Neuronal stem cell (in vitro differentiated cells): ENCODE measurements around the gene PHRF1.

Experiments
- DNase-seq: peaks from one replicate; pipeline ENCODE4 v3.0.0-alpha.2; 2013; ENCODE audit warnings: low spot score
- H2AFZ ChIP-seq: one replicate; pipeline ENCODE4 v1.6.1; 2013; ENCODE audit warnings: mild to moderate bottlenecking, low read length, inconsistent platforms
- H2AK5ac ChIP-seq: 2 replicates; pipeline ENCODE4 v1.6.1; 2013; ENCODE audit warnings: low read depth, mild to moderate bottlenecking, inconsistent platforms, low read length, moderate library complexity, mixed read lengths
- H2BK120ac ChIP-seq: 2 replicates; pipeline ENCODE4 v1.6.1; 2013; ENCODE audit warnings: low read depth, mild to moderate bottlenecking, inconsistent platforms, low read length, moderate library complexity, mixed read lengths
- H2BK12ac ChIP-seq: one replicate; pipeline ENCODE4 v1.6.1; 2013; ENCODE audit warnings: low read length, inconsistent platforms
- H2BK15ac ChIP-seq: 2 replicates; pipeline ENCODE4 v1.6.1; 2013; ENCODE audit warnings: mild to moderate bottlenecking, low read length, inconsistent platforms, mixed read lengths
- H2BK5ac ChIP-seq: one replicate; pipeline ENCODE4 v1.6.1; 2013; ENCODE audit warnings: inconsistent platforms, mild to moderate bottlenecking, low read length, moderate library complexity
- H3K14ac ChIP-seq: one replicate; pipeline ENCODE4 v1.6.1; 2013; ENCODE audit warnings: low read length, inconsistent platforms
- H3K18ac ChIP-seq: 2 replicates; pipeline ENCODE4 v1.6.1; 2013; ENCODE audit warnings: low read length, inconsistent platforms
- H3K23ac ChIP-seq: 2 replicates; pipeline ENCODE4 v1.6.1; 2013; ENCODE audit warnings: low read depth, mild to moderate bottlenecking, mixed read lengths, low read length, inconsistent platforms; ENCODE audit not compliant: poor library complexity
- H3K27ac ChIP-seq: replicated peaks from 3 replicates; pipeline ENCODE4 v1.5.1; 2013; ENCODE audit warnings: low read length, inconsistent platforms
- H3K27me3 ChIP-seq, 3 experiments: 2 replicates each; pipeline ENCODE4 v1.6.1; 2013; ENCODE audit warnings: low read length in 3 of 3, mild to moderate bottlenecking in 2 of 3, inconsistent platforms in 1 of 3, low read depth in 1 of 3, mixed read lengths in 1 of 3, moderate library complexity in 1 of 3; ENCODE audit not compliant: control insufficient read depth in 3 of 3, insufficient read depth in 3 of 3
- H3K36me3 ChIP-seq, 2 donors: replicated peaks in 1 of 2; 2 replicates each; pipeline ENCODE4 v1.6.1; 2013; ENCODE audit warnings: low read length in 2 of 2; ENCODE audit not compliant: control insufficient read depth in 2 of 2, insufficient read depth in 2 of 2
- H3K4ac ChIP-seq: 2 replicates; pipeline ENCODE4 v1.6.1; 2013; ENCODE audit warnings: inconsistent platforms, mild to moderate bottlenecking, low read length, moderate library complexity
- H3K4me1 ChIP-seq, 2 donors: 1 replicate in 1 of 2; 2 replicates in 1 of 2; pipeline ENCODE4 v1.6.1; 2013; ENCODE audit warnings: low read length in 2 of 2, low read depth in 1 of 2; ENCODE audit not compliant: control insufficient read depth in 2 of 2, insufficient read depth in 1 of 2
- H3K4me2 ChIP-seq: one replicate; pipeline ENCODE4 v1.6.1; 2013; ENCODE audit warnings: mild to moderate bottlenecking, low read length, inconsistent platforms; ENCODE audit not compliant: insufficient read depth, poor library complexity, severe bottlenecking
- H3K4me3 ChIP-seq, 2 donors: 2 replicates each; pipeline ENCODE4 v1.5.1; 2013; ENCODE audit warnings: low read length in 2 of 2, mild to moderate bottlenecking in 2 of 2, inconsistent platforms in 1 of 2, moderate library complexity in 1 of 2
- H3K79me1 ChIP-seq: one replicate; pipeline ENCODE4 v1.6.1; 2013; ENCODE audit warnings: low read depth, mild to moderate bottlenecking, inconsistent platforms, low read length, moderate library complexity
- H3K9ac ChIP-seq: one replicate; pipeline ENCODE4 v1.6.1; 2013; ENCODE audit warnings: mild to moderate bottlenecking, low read depth, low read length, inconsistent platforms; ENCODE audit not compliant: poor library complexity
- H3K9me3 ChIP-seq, 2 donors: replicated peaks in 1 of 2; 2 replicates each; pipeline versions ENCODE3 to v1.6.1; 2013; ENCODE audit warnings: low read length in 2 of 2, mild to moderate bottlenecking in 2 of 2, inconsistent platforms in 1 of 2, low read depth in 1 of 2, mixed read lengths in 1 of 2, moderate library complexity in 1 of 2; ENCODE audit not compliant: control insufficient read depth in 2 of 2, insufficient read depth in 1 of 2
- H4K8ac ChIP-seq: one replicate; pipeline ENCODE4 v1.6.1; 2013; ENCODE audit warnings: low read depth, mild to moderate bottlenecking, inconsistent platforms, low read length, moderate library complexity
- H4K91ac ChIP-seq: one replicate; pipeline ENCODE4 v1.6.1; 2013; ENCODE audit warnings: low read length, low read depth, mild to moderate bottlenecking, inconsistent platforms; ENCODE audit not compliant: poor library complexity
- WGBS, 2 donors: extraction: QIAGEN DNeasy Blood & Tissue Kit; methylation state at CpG; one replicate each; pipeline ENCODE4 v1.1.7; 2013; ENCODE audit warnings: missing lambda C conversion rate in 2 of 2, mixed read lengths in 1 of 2; ENCODE audit not compliant: insufficient read length in 2 of 2, insufficient replicate concordance in 1 of 2; ENCODE audit errors: extremely low coverage in 2 of 2; 5-methylcytosine and 5-hydroxymethylcytosine counted together

The PHRF1 gene

GRCh38 chr11:578276-579035, 2.2 kb downstream of the PHRF1 start:
- H3K79me1 ChIP-seq, result peaks cover 30% of the 10 kb centered on the region

GRCh38 chr11:579830-580601, 3.7 kb downstream of the PHRF1 start:
- Histone ChIP-seq H3K23ac (no peak overlapping the region), H2AFZ (no peak overlapping the region), H4K8ac (no peak overlapping the region), H3K4ac (no peak overlapping the region), H2BK12ac (no peak overlapping the region), H3K4me3 (no peak overlapping the region), H3K18ac (no peak overlapping the region), H3K4me2 (no peak overlapping the region), H3K27ac (no peak overlapping the region), H2BK120ac (no peak overlapping the region), H2AK5ac (no peak overlapping the region), H3K4me1 (peaks cover 13 to 19% of the 10 kb centered on the region in 2 donors), H3K79me1 (peaks cover 35% of the 10 kb centered on the region), H2BK15ac (no peak overlapping the region), H2BK5ac (no peak overlapping the region), H3K14ac (no peak overlapping the region), H3K36me3 (peaks cover 18 to 39% of the 10 kb centered on the region in 2 donors), H3K9me3 (no peaks in the 10 kb centered on the region), H3K9ac (peak overlapping the region; percentile 50), H3K27me3 (peaks cover under 1 to 6% (median 5%) of the 10 kb centered on the region in 3 experiments), H4K91ac (no peak overlapping the region)
- no CpG with 5 or more reads among the region's 20 CpGs for WGBS, 2 donors
- no peak for DNase-seq

More at GRCh38 chr11:578276-579035, 2.2 kb downstream of the PHRF1 start:
- no peak overlapping the region for H2BK12ac ChIP-seq
- H3K27me3 ChIP-seq, result peaks cover 3 to 17% (median 13%) of the 10 kb centered on the region in 3 experiments
- H3K27ac ChIP-seq, result no peak overlapping the region
- H3K4ac ChIP-seq, result no peak overlapping the region
- H3K9ac ChIP-seq, result peak overlapping the region; percentile 50
- no peak overlapping the region for H3K23ac ChIP-seq
- H2AK5ac ChIP-seq, result no peak overlapping the region
- H2BK5ac ChIP-seq, result peak overlapping the region; percentile 53
- no peak overlapping the region for H2BK15ac ChIP-seq
- H4K91ac ChIP-seq, result no peak overlapping the region
- peaks cover 18 to 27% of the 10 kb centered on the region in 2 donors for H3K4me1 ChIP-seq
- no CpG with 5 or more reads among the region's 21 CpGs for WGBS, 2 donors
- peaks cover 10 to 28% of the 10 kb centered on the region in 2 donors for H3K36me3 ChIP-seq
- no peak overlapping the region for H2AFZ ChIP-seq
- peak overlapping the region in 1 of 2 donors; percentile 97 for H3K4me3 ChIP-seq
- no peak overlapping the region for H4K8ac ChIP-seq
- no peak overlapping the region for H3K14ac ChIP-seq
- no peaks in the 10 kb centered on the region for H3K9me3 ChIP-seq
- DNase-seq, result no peak
- no peak overlapping the region for H2BK120ac ChIP-seq
- no peak overlapping the region for H3K4me2 ChIP-seq
- H3K18ac ChIP-seq, result no peak overlapping the region

- Histone ChIP-seq H2BK15ac (no peak overlapping the region), H3K4me1 (peaks cover 13 to 16% of the 10 kb centered on the region in 2 donors), H3K23ac (no peak overlapping the region), H2BK12ac (no peak overlapping the region), H2BK5ac (no peak overlapping the region), H3K27ac (no peak overlapping the region), H4K8ac (no peak overlapping the region), H2BK120ac (no peak overlapping the region), H2AFZ (no peak overlapping the region), H3K79me1 (peaks cover 34% of the 10 kb centered on the region), H3K4me3 (no peak overlapping the region), H3K36me3 (peaks cover 22 to 43% of the 10 kb centered on the region in 2 donors), H2AK5ac (no peak overlapping the region), H3K18ac (no peak overlapping the region), H3K27me3 (no peaks in the 10 kb centered on the region), H3K14ac (no peak overlapping the region), H4K91ac (no peak overlapping the region), H3K4ac (no peak overlapping the region), H3K4me2 (no peak overlapping the region), H3K9ac (no peak overlapping the region), H3K9me3 (no peaks in the 10 kb centered on the region)
- DNase-seq, result no peak
- 100% methylated on average over 1 of the region's 14 CpGs; no CpG with 5 or more reads in 1 of the 2 donors for WGBS, 2 donors
These were observed 5.1 kb downstream of the PHRF1 start for GRCh38 chr11:581342-581741.

- Histone ChIP-seq H3K79me1 (peaks cover 34% of the 10 kb centered on the region), H2AFZ (no peak overlapping the region), H3K36me3 (peaks cover 24 to 47% of the 10 kb centered on the region in 2 donors), H2BK12ac (no peak overlapping the region), H3K9ac (no peak overlapping the region), H4K8ac (no peak overlapping the region), H3K14ac (no peak overlapping the region), H3K4me1 (peaks cover 13 to 16% of the 10 kb centered on the region in 2 donors), H3K18ac (no peak overlapping the region), H3K23ac (peak overlapping the region; percentile 40), H3K27ac (no peak overlapping the region), H2BK5ac (no peak overlapping the region), H2BK120ac (no peak overlapping the region), H2AK5ac (no peak overlapping the region), H3K4me2 (no peak overlapping the region), H3K4ac (no peak overlapping the region), H4K91ac (no peak overlapping the region), H3K4me3 (no peak overlapping the region), H3K27me3 (no peaks in the 10 kb centered on the region), H3K9me3 (no peaks in the 10 kb centered on the region), H2BK15ac (no peak overlapping the region)
- no peak for DNase-seq
- WGBS, 2 donors, result no CpG with 5 or more reads among the region's 17 CpGs
These were observed 5.5 kb downstream of the PHRF1 start for GRCh38 chr11:581752-582151.
